ENCODE measurements around the gene NR3C2.

GRCh38 chr4:148109216-148109615 lies 333.0 kb downstream of the NR3C2 start:
- no peak for TF ChIP-seq POLR2AphosphoS5 (IDR thresholded peaks at IDR 0.05; ENCODE audit: low read depth, low read length)
- TF ChIP-seq, protein P1, sequence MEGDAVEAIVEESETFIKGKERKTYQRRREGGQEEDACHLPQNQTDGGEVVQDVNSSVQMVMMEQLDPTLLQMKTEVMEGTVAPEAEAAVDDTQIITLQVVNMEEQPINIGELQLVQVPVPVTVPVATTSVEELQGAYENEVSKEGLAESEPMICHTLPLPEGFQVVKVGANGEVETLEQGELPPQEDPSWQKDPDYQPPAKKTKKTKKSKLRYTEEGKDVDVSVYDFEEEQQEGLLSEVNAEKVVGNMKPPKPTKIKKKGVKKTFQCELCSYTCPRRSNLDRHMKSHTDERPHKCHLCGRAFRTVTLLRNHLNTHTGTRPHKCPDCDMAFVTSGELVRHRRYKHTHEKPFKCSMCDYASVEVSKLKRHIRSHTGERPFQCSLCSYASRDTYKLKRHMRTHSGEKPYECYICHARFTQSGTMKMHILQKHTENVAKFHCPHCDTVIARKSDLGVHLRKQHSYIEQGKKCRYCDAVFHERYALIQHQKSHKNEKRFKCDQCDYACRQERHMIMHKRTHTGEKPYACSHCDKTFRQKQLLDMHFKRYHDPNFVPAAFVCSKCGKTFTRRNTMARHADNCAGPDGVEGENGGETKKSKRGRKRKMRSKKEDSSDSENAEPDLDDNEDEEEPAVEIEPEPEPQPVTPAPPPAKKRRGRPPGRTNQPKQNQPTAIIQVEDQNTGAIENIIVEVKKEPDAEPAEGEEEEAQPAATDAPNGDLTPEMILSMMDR (IDR thresholded peaks at IDR 0.05), result no peak
- TF ChIP-seq, protein P2, sequence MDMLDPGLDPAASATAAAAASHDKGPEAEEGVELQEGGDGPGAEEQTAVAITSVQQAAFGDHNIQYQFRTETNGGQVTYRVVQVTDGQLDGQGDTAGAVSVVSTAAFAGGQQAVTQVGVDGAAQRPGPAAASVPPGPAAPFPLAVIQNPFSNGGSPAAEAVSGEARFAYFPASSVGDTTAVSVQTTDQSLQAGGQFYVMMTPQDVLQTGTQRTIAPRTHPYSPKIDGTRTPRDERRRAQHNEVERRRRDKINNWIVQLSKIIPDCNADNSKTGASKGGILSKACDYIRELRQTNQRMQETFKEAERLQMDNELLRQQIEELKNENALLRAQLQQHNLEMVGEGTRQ (IDR thresholded peaks at IDR 0.05; ENCODE audit: borderline replicate concordance, low read depth, low read length), result no peak
- TF ChIP-seq FOXJ3 (CRISPR knock-in tag; IDR thresholded peaks at IDR 0.05), result no peak
- no peak for TF ChIP-seq SIN3A (IDR thresholded peaks at IDR 0.05; ENCODE audit: borderline replicate concordance, low read depth, low read length)
- TF ChIP-seq RAD21 (IDR thresholded peaks at IDR 0.05; ENCODE audit: low read length), result no peak

Data from SK-N-SH (cell line).